Osteocyte (in vitro differentiated cells): ENCODE measurements around the gene DLG2. TPM values are rescaled to one million over a fixed set of nuclear protein-coding genes. Genes with fewer than 3 reads are reported as not detected.

ENCODE experiments used
- DNase-seq: peaks from one replicate; pipeline ENCODE4 v3.0.0; 2021; ENCODE audit warnings: mixed read lengths; ENCODE audit not compliant: unreplicated experiment; ENCODE audit errors: extremely low spot score
- H3K27ac Mint-ChIP-seq: one replicate; pipeline ENCODE4 v1.8.0; 2021; ENCODE audit warnings: mild to moderate bottlenecking, mixed read lengths; ENCODE audit not compliant: unreplicated experiment
- H3K27me3 Mint-ChIP-seq: one replicate; pipeline ENCODE4 v1.8.0; 2021; ENCODE audit warnings: mixed read lengths; ENCODE audit not compliant: unreplicated experiment
- H3K36me3 Mint-ChIP-seq: one replicate; pipeline ENCODE4 v1.8.0; 2021; ENCODE audit warnings: mixed read lengths; ENCODE audit not compliant: unreplicated experiment
- H3K4me1 Mint-ChIP-seq: one replicate; pipeline ENCODE4 v1.8.0; 2021; ENCODE audit warnings: mixed read lengths; ENCODE audit not compliant: unreplicated experiment
- H3K4me3 Mint-ChIP-seq: one replicate; pipeline ENCODE4 v1.8.0; 2021; ENCODE audit warnings: mild to moderate bottlenecking, moderate library complexity, mixed read lengths; ENCODE audit not compliant: unreplicated experiment
- H3K9me3 Mint-ChIP-seq: one replicate; pipeline ENCODE4 v1.8.0; 2021; ENCODE audit warnings: mixed read lengths; ENCODE audit not compliant: unreplicated experiment
- CTCF ChIP-seq: fragments of 200-600 bp; sonication (generic); IDR thresholded peaks from 2 replicates; pipeline ENCODE4 v1.5.0; 2021; ENCODE audit warnings: antibody characterized with exemption, mild to moderate bottlenecking, moderate library complexity
- total RNA-seq: library from RNA; stranded (reverse); gene quantifications from 2 replicates; pipeline ENCODE4 v1.2.1, GENCODE V29; 2021

The DLG2 gene
- total RNA-seq, 1 donor from 2014 or later: 2.1 TPM

- Mint-ChIP-seq H3K27ac (no peak overlapping the region), H3K4me3 (no peak overlapping the region), H3K9me3 (no peaks in the 10 kb centered on the region), H3K36me3 (no peaks in the 10 kb centered on the region), H3K27me3 (no peaks in the 10 kb centered on the region), H3K4me1 (no peaks in the 10 kb centered on the region)
- no peak for TF ChIP-seq CTCF
- no peak for DNase-seq
Observed at GRCh38 chr11:84573868-84574267, 1053.3 kb downstream of the DLG2 start.

- TF ChIP-seq CTCF: no peak
- H3K4me1 Mint-ChIP-seq: no peaks in the 10 kb centered on the region
- DNase-seq: no peak
- H3K27me3 Mint-ChIP-seq: no peaks in the 10 kb centered on the region
- H3K36me3 Mint-ChIP-seq: no peaks in the 10 kb centered on the region
- H3K27ac Mint-ChIP-seq: no peak overlapping the region
- no peak overlapping the region for H3K4me3 Mint-ChIP-seq
- no peaks in the 10 kb centered on the region for H3K9me3 Mint-ChIP-seq
Observed at GRCh38 chr11:84566671-84567070, 1060.5 kb downstream of the DLG2 start.

- Mint-ChIP-seq H3K27me3 (peaks cover 8% of the 10 kb centered on the region), H3K27ac (no peak overlapping the region), H3K9me3 (no peaks in the 10 kb centered on the region), H3K4me3 (no peak overlapping the region), H3K36me3 (no peaks in the 10 kb centered on the region), H3K4me1 (no peaks in the 10 kb centered on the region)
- no peak for DNase-seq
- peak; percentile 3 for TF ChIP-seq CTCF
Observed at GRCh38 chr11:84564867-84565184, 1062.3 kb downstream of the DLG2 start.

GRCh38 chr11:84564180-84564866, 1062.8 kb downstream of the DLG2 start:
- Mint-ChIP-seq H3K4me3 (no peak overlapping the region), H3K36me3 (no peaks in the 10 kb centered on the region), H3K27me3 (peaks cover 8% of the 10 kb centered on the region), H3K27ac (peak overlapping the region; percentile 10), H3K4me1 (no peaks in the 10 kb centered on the region), H3K9me3 (no peaks in the 10 kb centered on the region)
- DNase-seq: no peak
- peak; percentile 78 for TF ChIP-seq CTCF

GRCh38 chr11:84563356-84563755, 1063.8 kb downstream of the DLG2 start:
- Mint-ChIP-seq H3K4me3 (no peak overlapping the region), H3K27me3 (peaks cover 8% of the 10 kb centered on the region), H3K27ac (no peak overlapping the region), H3K4me1 (no peaks in the 10 kb centered on the region), H3K36me3 (no peaks in the 10 kb centered on the region), H3K9me3 (no peaks in the 10 kb centered on the region)
- DNase-seq: no peak
- TF ChIP-seq CTCF: no peak
